ENCODE results near the gene CTTNBP2.

The CTTNBP2 gene

DNA sequence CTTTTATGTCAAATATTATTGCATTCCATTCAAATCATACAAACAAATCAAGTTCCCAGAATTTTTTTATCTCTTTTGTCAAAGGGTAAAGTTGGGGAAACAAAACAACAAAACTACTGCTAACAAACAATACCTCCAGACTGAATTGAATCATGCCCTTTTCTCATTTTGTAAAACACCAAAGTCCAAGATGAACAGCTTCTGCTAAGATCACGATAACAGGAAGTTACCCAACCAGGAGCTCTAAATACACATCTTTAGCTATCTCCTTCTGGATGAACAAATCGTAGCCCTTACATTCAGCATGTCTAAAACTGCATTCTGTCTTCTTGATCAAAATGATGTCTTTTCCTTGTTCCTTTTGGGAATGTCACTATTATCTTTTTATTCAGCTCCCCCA is 97.4 kb downstream of the CTTNBP2 start:
- TF ChIP-seq GATA2 (IDR thresholded peaks at IDR 0.05; ENCODE audit: low read depth, low read length) (no peak), GATA3 (IDR thresholded peaks at IDR 0.05; ENCODE audit: low read depth, low read length) (no peak)

- TF ChIP-seq GATA2 (IDR thresholded peaks at IDR 0.05; ENCODE audit: low read depth, low read length) = no peak
- TF ChIP-seq GATA3 (IDR thresholded peaks at IDR 0.05; ENCODE audit: low read depth, low read length) = no peak
These were observed 98.3 kb downstream of the CTTNBP2 start for GRCh38 chr7:117774943-117775342.

- TF ChIP-seq GATA2 (IDR thresholded peaks at IDR 0.05; ENCODE audit: low read depth, low read length) (no peak), GATA3 (IDR thresholded peaks at IDR 0.05; ENCODE audit: low read depth, low read length) (no peak)
These were observed 100.8 kb downstream of the CTTNBP2 start for GRCh38 chr7:117772421-117772820.

- TF ChIP-seq GATA3 (IDR thresholded peaks at IDR 0.05; ENCODE audit: low read depth, low read length) (no peak), GATA2 (IDR thresholded peaks at IDR 0.05; ENCODE audit: low read depth, low read length) (no peak)
These were observed 101.5 kb downstream of the CTTNBP2 start for GRCh38 chr7:117771756-117772155.

DNA sequence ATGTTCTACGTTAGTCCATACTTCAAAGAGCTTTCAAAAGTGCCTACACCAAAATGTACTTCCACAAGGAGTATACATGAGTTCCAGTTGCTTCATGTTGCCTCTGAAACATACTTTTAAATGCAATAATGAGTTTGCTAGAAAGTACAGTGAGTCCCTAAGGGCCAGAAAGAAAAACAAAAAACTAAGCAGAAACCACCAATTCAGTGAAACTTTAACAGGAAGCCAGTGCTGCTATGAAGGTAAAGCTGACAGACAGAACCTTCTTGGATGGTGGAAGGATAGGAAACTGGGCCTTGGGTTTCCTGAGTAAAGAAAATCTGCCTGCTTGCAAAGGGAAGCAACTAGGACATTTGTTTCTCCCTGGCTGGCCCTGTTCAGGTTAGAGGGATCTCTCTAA is 104.2 kb downstream of the CTTNBP2 start:
- no peak for TF ChIP-seq GATA3 (IDR thresholded peaks at IDR 0.05; ENCODE audit: low read depth, low read length)
- TF ChIP-seq GATA2 (IDR thresholded peaks at IDR 0.05; ENCODE audit: low read depth, low read length) = no peak

- TF ChIP-seq GATA2 (IDR thresholded peaks at IDR 0.05; ENCODE audit: low read depth, low read length) (no peak), GATA3 (IDR thresholded peaks at IDR 0.05; ENCODE audit: low read depth, low read length) (no peak)
These were observed 105.3 kb downstream of the CTTNBP2 start for GRCh38 chr7:117767951-117768350.

GRCh38 chr7:117766913-117767312 is 106.3 kb downstream of the CTTNBP2 start:
- TF ChIP-seq GATA2 (IDR thresholded peaks at IDR 0.05; ENCODE audit: low read depth, low read length) (no peak), GATA3 (IDR thresholded peaks at IDR 0.05; ENCODE audit: low read depth, low read length) (no peak)

GRCh38 chr7:117764031-117764430 is 109.2 kb downstream of the CTTNBP2 start:
- TF ChIP-seq GATA3 (IDR thresholded peaks at IDR 0.05; ENCODE audit: low read depth, low read length) = no peak
- no peak for TF ChIP-seq GATA2 (IDR thresholded peaks at IDR 0.05; ENCODE audit: low read depth, low read length)

GRCh38 chr7:117762055-117762454 is 111.2 kb downstream of the CTTNBP2 start:
- TF ChIP-seq GATA2 (IDR thresholded peaks at IDR 0.05; ENCODE audit: low read depth, low read length) (no peak), GATA3 (IDR thresholded peaks at IDR 0.05; ENCODE audit: low read depth, low read length) (no peak)

DNA sequence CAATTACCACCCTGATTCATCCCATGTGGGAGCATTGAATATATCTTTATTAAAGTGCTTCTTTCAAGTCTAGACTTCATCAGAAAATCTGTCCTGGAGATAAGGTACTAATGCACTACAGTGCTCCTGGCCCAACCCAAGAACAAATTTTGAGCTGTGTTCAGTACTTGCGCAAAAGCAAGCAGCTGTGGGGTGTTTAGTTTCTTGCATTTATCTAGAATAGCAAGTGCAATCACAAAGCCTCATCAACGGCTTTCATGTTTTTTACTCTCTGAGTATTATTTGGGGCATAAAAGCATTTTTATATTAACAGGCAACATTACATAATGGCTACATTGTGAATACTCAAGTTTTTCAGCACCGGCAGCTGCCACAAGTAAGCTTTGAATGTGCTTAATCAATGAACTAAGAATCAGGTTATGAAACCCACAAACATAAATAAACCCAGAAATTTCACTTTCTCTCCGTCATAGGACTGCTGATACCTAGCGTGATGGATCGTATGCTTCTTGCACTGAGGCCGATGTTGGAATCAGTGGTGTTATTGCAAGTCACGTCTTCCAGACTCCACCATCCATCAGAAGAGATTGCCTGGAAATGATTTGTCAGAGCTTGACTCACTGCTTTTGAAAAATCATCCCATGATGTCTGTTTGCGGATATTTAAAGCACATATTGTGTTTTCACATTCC is 113.1 kb downstream of the CTTNBP2 start:
- TF ChIP-seq GATA2 (IDR thresholded peaks at IDR 0.05; ENCODE audit: low read depth, low read length) = no peak
- TF ChIP-seq GATA3 (IDR thresholded peaks at IDR 0.05; ENCODE audit: low read depth, low read length) = no peak

DNA sequence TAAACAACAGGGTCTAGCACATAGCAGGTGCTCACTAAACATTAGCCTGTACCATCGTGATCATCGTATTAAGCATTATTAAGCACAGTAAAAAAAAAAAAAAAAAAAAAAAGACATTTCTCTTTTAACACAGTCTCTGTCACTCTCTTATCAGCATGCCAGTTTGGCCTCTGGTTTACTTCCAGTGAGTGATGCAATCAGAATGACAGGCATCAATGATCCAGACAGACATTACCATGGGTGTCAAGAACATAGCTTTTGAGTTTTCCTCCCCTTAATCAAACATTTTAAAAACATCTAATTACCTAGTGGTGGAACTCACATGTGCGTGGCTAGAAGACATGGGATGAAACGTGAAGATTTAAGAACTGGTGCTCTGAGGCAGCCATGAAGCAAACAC is 115.8 kb downstream of the CTTNBP2 start:
- TF ChIP-seq GATA2 (IDR thresholded peaks at IDR 0.05; ENCODE audit: low read depth, low read length) (no peak), GATA3 (IDR thresholded peaks at IDR 0.05; ENCODE audit: low read depth, low read length) (no peak)

DNA sequence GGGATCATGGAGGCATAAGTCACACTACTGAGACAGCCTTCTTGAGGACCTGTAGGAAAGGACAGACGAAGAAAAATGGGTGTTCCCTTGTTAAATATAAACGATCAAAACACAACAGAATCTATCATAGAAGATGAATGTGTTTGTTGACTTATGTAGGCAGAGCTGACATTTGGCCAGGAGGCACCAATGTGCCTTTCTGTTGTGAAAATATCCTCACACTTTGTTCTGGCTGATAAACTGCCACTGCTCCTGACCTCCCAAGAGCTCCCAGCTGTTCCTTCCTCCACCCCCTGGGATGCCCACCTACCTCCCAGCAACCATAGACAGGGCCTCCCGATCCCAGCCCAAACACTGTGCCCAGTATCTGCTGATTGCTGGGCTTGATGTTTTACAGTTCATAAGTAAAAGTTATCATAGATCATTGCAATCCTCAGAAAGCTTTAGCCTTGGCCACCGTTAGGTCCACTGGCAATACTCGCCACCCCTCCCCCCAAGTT is 116.6 kb downstream of the CTTNBP2 start:
- no peak for TF ChIP-seq GATA3 (IDR thresholded peaks at IDR 0.05; ENCODE audit: low read depth, low read length)
- no peak for TF ChIP-seq GATA2 (IDR thresholded peaks at IDR 0.05; ENCODE audit: low read depth, low read length)

GRCh38 chr7:117755136-117755535 is 118.1 kb downstream of the CTTNBP2 start:
- TF ChIP-seq GATA2 (IDR thresholded peaks at IDR 0.05; ENCODE audit: low read depth, low read length) = no peak
- no peak for TF ChIP-seq GATA3 (IDR thresholded peaks at IDR 0.05; ENCODE audit: low read depth, low read length)

- TF ChIP-seq GATA2 (IDR thresholded peaks at IDR 0.05; ENCODE audit: low read depth, low read length) (no peak), GATA3 (IDR thresholded peaks at IDR 0.05; ENCODE audit: low read depth, low read length) (no peak)
These were observed 121.5 kb downstream of the CTTNBP2 start for GRCh38 chr7:117751775-117752174.

Measured in SH-SY5Y (cell line).